Stimulated activated CD8-positive, alpha-beta memory T cell treated with anti-CD3 and anti-CD28 coated beads, Interleukin-7, amount 100 ng/mL, for 1 hour (primary cell): ENCODE results near the gene ARX.

Experiments
- DNase-seq, 2 donors: peaks; one replicate each; pipeline ENCODE4 v3.0.0-alpha.2; 2020; ENCODE audit warnings: low read depth in 2 of 2

ARX gene

GRCh38 chrX:25016938-25017598 lies 1.3 kb upstream of the ARX start:
- DNase-seq: no peak

- DNase-seq: no peak
Measured at GRCh38 chrX:25016361-25016671, 551 bp upstream of the ARX start.

DNA sequence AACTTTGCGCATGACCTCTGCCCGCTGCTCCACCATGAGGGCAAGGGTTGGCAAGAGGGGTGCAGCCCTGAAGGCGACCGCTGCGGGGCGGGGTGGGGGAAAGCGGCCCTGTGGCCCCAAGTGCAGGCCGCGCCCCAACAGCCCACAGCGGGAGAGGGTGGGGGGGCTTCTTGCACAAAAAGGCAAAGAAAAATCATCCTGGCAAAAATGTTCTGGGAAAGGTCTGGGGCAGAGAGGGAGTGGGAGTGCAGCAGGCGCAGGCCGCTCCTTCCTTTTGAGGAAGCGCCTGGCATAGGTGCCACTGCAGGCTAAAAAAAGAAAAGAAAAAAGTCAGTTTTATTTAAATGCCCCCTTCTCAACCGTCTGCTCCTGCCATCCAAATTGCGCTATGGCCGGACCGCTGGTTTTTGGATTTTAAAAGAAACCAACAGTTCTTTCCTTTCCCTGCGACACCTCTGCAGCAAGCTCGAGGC lies 1.4 kb downstream of the ARX start:
- DNase-seq: no peak

- no peak for DNase-seq
Measured at GRCh38 chrX:25013632-25014365, 2.0 kb downstream of the ARX start.

GRCh38 chrX:25012793-25013631 lies 2.8 kb downstream of the ARX start:
- DNase-seq: no peak

- no peak for DNase-seq
Measured at GRCh38 chrX:25012433-25012735, 3.4 kb downstream of the ARX start.

DNA sequence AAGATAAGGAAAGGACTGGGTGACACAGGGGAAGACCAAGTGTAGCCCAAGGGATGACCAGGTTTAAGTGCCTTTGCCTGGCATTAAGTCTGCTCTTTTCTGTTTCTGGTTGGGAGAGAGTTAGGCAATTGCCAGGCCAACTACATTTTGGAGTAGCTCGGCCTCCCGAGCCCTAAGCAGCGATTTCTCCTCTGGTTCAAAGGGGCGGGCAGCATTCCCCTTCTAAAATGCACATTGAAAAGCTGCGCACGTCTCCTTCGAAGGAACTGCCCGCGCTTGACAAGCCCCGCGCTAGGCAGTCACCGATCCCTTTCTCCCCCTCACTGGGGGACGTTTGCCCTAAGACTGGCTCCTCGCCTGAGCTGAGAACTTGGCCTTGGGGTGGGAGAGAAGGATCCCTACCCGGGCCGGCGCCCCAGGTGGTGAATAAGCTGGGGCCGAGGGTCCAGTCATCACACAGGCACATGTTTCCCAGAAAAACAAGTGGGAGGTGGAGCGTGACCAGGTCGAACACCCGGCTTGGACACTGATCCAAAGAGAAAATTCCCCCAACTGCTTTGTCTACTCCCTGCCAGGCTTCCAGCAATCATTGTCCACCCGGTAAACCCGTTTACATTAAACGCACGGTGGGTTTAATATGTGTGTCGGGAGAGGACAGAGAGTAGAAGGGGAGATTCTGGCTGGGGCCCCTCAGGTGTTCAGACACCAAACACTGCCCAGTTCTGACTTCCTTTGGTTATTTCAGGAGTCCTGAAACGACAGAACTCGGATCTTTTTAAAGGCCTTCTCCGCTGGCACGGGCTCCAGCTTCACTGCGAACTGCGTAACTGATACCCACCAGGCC lies 4.0 kb downstream of the ARX start:
- DNase-seq: no peak

DNA sequence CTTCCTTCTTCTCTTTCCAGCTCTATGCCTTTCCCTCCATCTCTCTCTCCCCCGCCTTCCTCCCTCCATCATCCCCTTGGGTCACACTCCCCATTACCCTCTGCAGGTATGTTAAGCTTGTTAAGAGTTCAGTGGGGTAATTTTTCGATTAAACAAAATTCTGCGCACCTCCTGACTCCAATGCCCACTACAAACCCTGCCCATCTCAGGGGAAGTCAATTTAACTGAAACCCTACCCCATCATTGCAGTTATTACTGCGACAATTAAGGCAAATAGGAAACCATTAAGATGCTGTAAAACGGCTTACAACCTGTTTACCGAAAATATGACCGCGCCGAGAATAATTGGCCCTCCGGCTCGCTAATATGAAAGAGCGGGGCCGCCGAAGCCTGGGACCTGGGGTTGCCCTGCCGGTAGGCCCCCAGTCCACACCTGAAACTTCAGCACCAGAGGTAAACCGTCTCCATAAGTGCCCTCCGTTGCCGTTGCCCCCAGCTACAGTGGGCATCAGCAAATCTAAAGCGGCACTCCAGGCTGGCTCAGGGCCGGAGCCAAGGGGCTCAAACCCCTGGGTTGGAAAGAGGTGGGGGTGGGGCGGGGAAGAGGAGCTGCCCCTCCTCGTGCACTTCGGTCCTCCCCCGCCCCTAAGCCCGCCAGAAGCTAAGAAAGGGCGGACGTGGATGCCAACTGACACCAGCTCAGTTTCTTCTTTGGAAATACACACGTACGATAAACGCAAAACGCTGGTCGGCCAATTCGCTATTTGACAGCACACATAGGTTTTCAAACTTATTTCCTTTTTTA lies 4.8 kb downstream of the ARX start:
- DNase-seq: no peak

- no peak for DNase-seq
Measured at GRCh38 chrX:25009407-25009806, 6.4 kb downstream of the ARX start.

- no peak for DNase-seq
Measured at GRCh38 chrX:25007059-25008053, 8.4 kb downstream of the ARX start.

DNA sequence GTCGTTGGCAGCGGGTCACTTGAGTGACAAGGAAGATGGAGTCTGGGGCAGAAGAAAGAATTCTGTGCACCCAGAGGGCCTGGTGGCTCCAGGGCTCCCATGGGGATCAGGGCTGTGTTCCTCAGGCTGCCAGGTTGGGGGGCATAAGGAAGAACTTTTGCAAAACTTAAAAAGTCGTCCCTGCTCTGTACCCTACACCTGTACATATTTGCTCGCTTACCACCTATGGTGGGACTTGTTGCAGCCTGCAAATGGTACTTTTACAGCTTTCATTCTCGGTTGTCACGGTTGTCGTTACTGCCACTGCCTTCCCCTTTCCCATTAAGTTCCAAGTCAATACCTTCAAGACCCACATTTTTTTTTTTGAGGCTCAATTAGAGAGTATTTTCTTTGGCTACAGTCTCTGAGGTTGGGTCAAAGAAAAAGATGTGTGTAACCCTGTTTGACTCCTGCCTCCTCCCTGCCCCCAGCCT lies 9.1 kb downstream of the ARX start:
- no peak for DNase-seq

DNA sequence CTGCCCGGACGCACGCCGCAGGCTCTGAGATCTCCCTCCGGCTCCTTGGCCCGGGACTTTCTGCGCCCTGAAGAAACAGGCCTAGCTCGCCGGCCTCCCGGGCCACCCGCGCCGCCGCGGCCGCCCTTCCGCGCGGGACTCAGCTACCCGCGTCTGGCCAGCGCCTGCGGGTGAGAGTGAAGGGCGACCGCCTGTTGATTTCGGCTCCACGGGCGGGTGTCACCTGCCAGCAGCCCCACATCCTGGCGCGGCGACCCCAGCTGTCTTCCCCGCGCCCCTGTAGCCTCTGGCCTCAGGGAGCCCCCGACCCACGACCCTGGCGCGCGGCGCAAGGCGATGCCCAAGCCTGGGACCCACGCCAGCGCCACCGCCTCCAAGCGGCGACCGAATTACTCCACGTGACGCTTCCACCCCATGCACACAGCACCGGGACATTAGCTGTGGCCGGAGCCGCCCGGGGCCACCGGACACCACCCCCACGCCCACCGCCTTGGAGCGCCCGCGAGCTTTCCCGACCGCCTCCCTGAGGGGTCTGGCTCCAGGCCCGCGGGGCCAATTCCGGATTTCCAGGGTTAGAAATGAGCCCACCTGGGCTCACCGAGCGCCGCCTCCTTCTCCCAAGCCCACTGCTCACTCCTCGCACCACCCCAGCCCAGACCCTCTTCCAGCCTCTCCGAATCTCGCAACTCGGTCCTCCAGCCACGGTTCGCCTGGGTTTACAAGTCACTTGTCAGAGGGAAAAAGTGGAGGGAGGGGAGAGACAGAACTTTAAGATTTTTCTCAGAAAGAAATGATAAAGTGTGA lies 10.2 kb downstream of the ARX start:
- no peak for DNase-seq

DNA sequence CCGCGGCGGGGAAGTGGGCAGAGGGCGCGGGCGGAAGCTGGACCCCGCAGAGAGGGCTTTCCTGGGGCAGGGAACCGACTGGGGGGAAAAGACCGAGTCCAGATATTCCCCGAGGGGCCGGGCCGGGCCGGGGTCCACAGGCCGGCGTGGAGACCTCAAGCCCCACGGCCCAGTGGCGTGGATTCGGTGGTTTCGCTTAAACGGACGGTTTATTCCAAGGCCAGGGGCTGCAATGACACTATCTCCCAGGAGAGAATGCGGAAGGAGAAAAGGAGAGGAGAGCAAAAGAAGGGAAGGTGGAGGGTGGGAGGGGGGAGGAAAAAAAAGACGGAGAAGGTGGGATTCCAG lies 10.8 kb downstream of the ARX start:
- no peak for DNase-seq

DNA sequence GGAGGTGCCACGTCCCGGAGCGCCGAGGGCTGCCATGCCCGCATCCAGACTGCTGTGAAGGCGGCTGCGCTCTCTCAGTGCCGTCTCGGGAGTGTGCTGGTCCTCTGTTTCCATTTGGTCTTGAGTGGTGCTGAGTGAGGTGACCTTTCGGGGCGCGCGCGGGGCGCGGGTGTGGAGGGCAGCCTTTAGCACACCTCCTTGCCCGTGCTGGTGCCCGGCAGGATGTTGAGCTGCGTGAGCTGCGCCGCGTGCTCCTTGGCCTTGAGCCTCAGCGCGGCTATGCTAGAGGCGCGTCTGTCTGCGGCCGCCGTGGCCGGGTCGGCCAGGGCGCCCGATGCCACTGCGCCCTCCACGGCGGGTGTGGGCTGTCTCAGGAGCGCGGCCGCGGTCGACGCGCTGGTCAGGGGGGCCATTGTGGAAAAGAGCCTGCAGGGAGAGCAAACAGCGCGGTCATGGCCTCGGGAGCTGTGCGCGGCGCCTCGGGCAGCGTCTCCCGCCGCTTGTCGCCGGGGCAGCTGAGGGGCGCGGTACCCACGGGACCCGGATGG lies 11.2 kb downstream of the ARX start:
- no peak for DNase-seq

DNA sequence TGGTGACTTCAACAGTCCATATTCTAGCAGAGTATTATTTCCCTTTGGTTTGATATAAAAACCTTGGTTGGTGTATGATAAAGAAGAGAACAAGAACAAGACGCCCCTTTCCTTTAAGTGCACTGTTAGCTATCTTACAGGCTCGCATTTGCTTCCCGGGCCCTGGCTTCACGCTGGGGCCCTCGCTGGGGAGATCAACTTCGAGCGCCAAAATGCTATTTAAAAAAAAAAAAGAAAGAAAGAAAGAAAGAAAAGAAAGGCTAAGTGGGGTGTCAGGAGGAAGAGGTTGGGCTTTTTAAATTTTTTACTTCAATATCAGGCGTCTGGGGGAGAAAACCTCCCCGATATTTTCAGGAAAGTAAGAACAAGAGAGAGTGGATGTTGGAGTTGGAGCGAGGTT lies 11.7 kb downstream of the ARX start:
- DNase-seq: no peak

DNA sequence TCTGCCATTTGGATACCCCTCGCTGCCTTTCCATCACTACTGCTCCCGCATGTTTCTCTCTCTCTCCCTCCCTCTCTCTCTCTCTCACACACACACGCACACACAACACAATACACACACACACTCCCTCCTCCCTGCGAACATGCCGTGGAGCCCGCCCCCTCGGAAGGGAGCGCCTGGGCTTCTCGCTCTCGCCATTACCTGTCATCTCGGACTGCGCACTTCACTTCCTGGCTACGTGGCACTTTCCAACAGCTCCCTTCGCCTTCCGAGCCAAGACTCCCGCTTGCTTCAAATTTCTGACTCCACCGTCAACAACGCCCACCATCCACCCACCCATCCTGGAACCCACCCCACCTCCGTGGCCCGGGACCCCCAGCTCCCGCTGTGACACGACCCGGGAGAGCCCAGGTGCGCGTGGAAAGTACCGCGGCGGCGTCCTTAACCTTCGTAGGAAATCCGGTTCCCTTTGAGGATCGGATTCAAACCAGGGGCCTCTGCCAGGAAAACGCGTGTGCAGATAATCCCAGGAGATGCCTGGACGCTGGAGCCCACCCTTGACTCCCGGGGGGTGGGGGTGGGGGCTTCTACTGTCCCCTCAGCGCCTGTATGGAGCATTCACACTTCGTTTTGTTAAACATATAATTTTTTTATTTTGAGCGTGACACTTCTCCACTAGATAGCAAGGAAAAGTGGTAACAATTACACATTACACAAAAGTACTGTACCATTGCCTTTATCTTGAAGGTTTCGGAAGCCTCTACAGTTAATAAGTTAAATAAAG lies 12.5 kb downstream of the ARX start:
- DNase-seq: no peak

DNA sequence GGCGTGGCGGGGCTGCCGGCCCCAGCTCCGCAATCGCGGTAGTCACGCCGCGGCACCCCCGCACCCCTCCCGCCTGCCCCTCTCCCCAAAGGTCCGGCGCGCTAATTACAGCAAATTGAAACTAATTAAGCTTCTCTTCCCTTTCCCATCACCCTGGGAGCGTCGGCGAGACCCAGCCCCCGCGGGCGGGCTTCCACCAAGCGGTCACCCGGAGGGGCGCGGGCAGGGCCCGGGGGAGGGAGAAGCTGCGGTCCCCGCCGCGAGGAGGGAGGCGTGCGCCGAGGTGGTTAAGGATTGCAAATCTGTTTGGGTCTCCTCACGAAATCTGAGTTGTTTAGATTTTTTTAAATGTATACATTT lies 13.1 kb downstream of the ARX start:
- DNase-seq: no peak
